BJ (cell line): Measurements from ENCODE around the gene HTR1D. TPM values are rescaled to one million over a fixed set of nuclear protein-coding genes. Genes with fewer than 3 reads are reported as not detected.
"Not testable (repeated sequence)": the region's sequence is repeated elsewhere in the genome, so short reads cannot be mapped to it uniquely, and the experiment has no call there.

ENCODE experiments used
- CTCF ChIA-PET: fragments of 350-600 bp; formaldehyde crosslinking; extraction: SDS; loops from one replicate; lab custom pipeline; 2021; ENCODE audit warnings: antibody characterized with exemption, inconsistent platforms; lab: Yijun Ruan, JAX
- POLR2A ChIA-PET: fragments of 300-600 bp; sonication (Branson Sonifier 250); formaldehyde crosslinking; extraction: SDS; loops from one replicate; lab custom pipeline; 2021; ENCODE audit warnings: antibody characterized with exemption; lab: Charles Lee
- DNase-seq: peaks from one replicate; pipeline ENCODE4 v3.0.0-alpha.2; 2011; ENCODE audit warnings: low read depth
- H3K27me3 ChIP-seq: 2 replicates; pipeline ENCODE4 v1.6.0; 2011; ENCODE audit warnings: low read length; ENCODE audit not compliant: control insufficient read depth, insufficient read depth
- H3K36me3 ChIP-seq: 2 replicates; pipeline ENCODE4 v1.5.1; 2011; ENCODE audit warnings: low read length; ENCODE audit not compliant: control insufficient read depth, insufficient read depth
- H3K4me3 ChIP-seq: 2 replicates; pipeline ENCODE4 v1.5.1; 2011; ENCODE audit warnings: low read depth, mild to moderate bottlenecking, control low read depth, low read length
- CTCF ChIP-seq: IDR thresholded peaks from 2 replicates; pipeline ENCODE4 v1.5.1; 2011; ENCODE audit warnings: low read depth, mild to moderate bottlenecking, control low read depth, inconsistent platforms, low read length, moderate library complexity; ENCODE audit not compliant: insufficient read depth
- polyA plus RNA-seq: library from polyadenylated mRNA; depleted of rRNA; stranded (reverse); fragments of >200 nt; gene quantifications from 2 replicates; pipeline ENCODE4 v1.2.3, GENCODE V29; 2011

HTR1D gene
- polyA plus RNA-seq, 1 experiment, result 0.07 TPM

DNA sequence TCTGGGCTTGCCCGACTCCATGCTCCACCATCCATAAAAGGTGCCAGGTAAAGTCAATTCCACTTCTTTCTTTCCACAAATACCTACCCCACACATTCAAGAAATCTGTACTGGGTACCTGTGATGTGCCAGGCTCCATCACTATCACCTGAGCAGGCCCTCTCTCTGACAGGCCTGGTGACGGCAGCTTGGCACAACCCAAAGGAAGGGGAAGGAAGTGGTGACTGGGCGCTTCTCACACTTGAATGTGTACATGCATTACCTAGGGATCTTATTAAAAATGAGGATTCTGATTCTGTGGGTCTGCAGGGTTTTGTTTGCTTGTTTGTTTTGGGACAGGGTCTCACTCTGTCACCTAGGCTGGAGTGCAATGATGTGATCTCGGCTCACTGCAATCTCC lies 7.5 kb downstream of the HTR1D start:
- ChIA-PET CTCF (interaction anchor here (1.1 to 3.3 kb wide), 2 partner anchors 11 to 64 kb away, joined by 4 to 16 read pairs; no protein-coding TSS in a partner anchor), POLR2A (no interaction called here)
- TF ChIP-seq CTCF, result no peak
- no peaks in the 10 kb centered on the region for H3K36me3 ChIP-seq
- H3K4me3 ChIP-seq, result no peak overlapping the region
- no peak for DNase-seq
- H3K27me3 ChIP-seq, result peaks cover 12% of the 10 kb centered on the region

DNA sequence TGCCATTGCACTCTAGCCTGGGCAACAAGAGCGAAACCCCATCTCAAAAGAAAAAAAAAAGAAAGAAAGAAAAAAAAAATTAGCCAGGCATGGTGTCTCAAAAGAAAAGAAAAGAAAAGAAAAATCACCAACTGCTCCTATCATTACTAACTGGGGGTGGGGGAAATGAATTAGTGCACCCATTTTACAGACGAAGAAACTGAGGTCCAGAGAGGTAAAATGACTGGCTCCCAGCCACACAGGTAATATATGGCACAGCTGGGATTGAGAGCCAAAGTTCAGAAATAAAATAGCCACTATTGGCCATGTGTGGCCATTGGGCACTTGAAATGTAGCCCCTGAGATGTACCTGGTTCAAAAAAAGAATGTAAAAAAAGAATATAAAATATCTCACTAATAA lies 8.8 kb downstream of the HTR1D start:
- Histone ChIP-seq H3K27me3 (peaks cover 12% of the 10 kb centered on the region), H3K4me3 (no peak overlapping the region), H3K36me3 (no peaks in the 10 kb centered on the region)
- no peak for DNase-seq
- TF ChIP-seq CTCF, result no peak
- ChIA-PET POLR2A (no interaction called here), CTCF (interaction anchor here (0.6 to 3.3 kb wide), 2 partner anchors 13 to 22 kb away, joined by 3 to 16 read pairs; no protein-coding TSS in a partner anchor)

DNA sequence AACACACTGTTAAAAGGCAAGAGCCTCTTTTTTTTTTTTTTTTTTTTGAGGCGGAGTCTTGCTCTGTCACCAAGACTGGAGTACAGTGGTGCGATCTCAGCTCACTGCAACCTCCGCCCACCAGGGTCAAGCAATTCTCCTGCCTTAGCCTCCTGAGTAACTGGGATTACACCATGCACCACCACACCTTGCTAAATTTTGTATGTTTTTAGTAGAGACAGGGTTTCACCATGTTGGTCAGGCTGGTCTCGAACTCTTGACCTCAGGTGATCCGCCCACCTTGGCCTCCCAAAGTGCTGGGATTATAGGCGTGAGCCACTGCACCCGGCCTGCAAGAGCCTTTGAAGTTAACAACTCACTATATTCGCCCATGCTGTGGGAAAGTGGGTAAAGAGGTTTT lies 9.6 kb downstream of the HTR1D start:
- DNase-seq, H3K4me3 ChIP-seq, POLR2A ChIA-PET, CTCF ChIA-PET, H3K36me3 ChIP-seq: not testable (repeated sequence)
- peaks cover 12% of the 10 kb centered on the region for H3K27me3 ChIP-seq

DNA sequence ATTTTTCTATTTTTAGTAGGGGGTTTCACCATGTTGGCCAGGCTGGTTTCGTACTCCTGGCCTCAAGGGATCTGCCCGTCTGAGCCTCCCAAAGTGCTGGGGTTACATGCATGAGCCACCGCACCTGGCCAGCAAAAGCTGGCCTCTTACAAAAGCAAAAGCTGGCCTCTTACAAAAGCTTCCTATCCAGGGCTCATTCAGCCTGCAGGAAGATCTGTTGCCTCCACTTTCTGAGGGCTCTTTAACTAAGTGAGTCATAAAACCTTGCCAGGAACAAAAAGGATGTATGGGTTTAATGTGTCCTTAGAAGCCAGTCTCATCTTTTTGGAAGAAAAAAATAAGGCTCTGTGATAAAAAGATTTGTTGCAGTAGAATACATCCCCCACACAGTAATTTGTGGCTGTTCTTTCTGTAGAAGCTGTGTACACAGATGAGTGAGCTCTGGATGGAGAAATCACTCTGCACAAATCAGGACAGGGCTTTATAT lies 15.0 kb downstream of the HTR1D start:
- H3K36me3 ChIP-seq, result no peaks in the 10 kb centered on the region
- no peaks in the 10 kb centered on the region for H3K27me3 ChIP-seq
- DNase-seq, result no peak
- ChIA-PET POLR2A (interaction anchor here (0.6 kb wide), 1 partner anchor 19 kb away, joined by 3 read pairs; no protein-coding TSS in a partner anchor), CTCF (interaction anchor here (0.7 to 0.8 kb wide), 2 partner anchors 15 to 56 kb away, joined by 3 read pairs; partner anchors contain the start of gene HTR1D)
- no peak overlapping the region for H3K4me3 ChIP-seq
- TF ChIP-seq CTCF, result no peak

DNA sequence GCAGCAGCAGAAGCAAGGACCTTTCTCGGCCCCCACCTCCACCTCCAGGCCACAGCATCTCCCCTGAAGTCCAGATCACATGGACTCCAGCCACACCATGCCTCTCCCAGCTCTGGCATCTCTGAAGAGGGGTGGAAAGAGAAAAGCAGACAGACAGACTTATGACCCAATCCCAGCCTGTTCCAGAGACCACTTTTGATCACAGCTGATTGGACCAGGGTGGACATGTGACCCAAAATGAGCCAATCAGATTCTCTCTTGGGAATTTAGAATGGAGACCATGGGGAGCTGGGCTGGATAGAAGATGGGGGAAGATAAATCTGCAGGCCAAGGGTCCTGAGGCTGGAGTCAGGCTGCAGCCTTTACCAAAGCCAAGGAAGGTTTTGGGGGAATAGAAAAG lies 16.4 kb downstream of the HTR1D start:
- POLR2A ChIA-PET, result no interaction called here
- Histone ChIP-seq H3K4me3 (no peak overlapping the region), H3K27me3 (no peaks in the 10 kb centered on the region), H3K36me3 (no peaks in the 10 kb centered on the region)
- DNase-seq, result no peak
- CTCF ChIA-PET, result interaction anchor here (2.2 kb wide), 1 partner anchor 17 kb away, joined by 8 read pairs; no protein-coding TSS in a partner anchor
- no peak for TF ChIP-seq CTCF

GRCh38 chr1:23198373-23198772 lies 18.9 kb downstream of the HTR1D start:
- peak; percentile 76 for DNase-seq
- no peak overlapping the region for H3K4me3 ChIP-seq
- H3K27me3 ChIP-seq, result no peaks in the 10 kb centered on the region
- ChIA-PET CTCF (interaction anchor here (0.6 to 4.6 kb wide), 5 partner anchors 14 to 253 kb away, joined by 3 to 37 read pairs (median 3); no protein-coding TSS in a partner anchor), POLR2A (no interaction called here)
- H3K36me3 ChIP-seq, result no peaks in the 10 kb centered on the region
- TF ChIP-seq CTCF, result peak; percentile 4; the same call in 1 of the 2 replicates
